ENCODE results near the gene MISFA. TPM values are rescaled to one million over a fixed set of nuclear protein-coding genes. Genes with fewer than 3 reads are reported as not detected.

Gene MISFA
- total RNA-seq, 4 donors from 2014 or later, result 4.5 to 14.1 (median 4.5) TPM; not detected in 1

GRCh38 chr11:18612394-18612793 lies 12.8 kb downstream of the MISFA start:
- intact Hi-C loops (cut with DNase I; ENCODE audit: low total_unique reads) (no loop called here), in situ Hi-C loops (cut with MboI; ENCODE audit: low sequenced_read_pairs in 4 of 4) (no loop called here)
- DNase-seq (no peak), ATAC-seq (no peak)
- Histone ChIP-seq H3K36me3 (peaks cover 0 to 59% of the 10 kb centered on the region in 2 donors), H3K4me3 (no peak overlapping the region), H3K9me3 (no peaks in the 10 kb centered on the region), H3K27ac (no peak overlapping the region), H3K27me3 (no peaks in the 10 kb centered on the region), H3K4me1 (no peaks in the 10 kb centered on the region)
- TF ChIP-seq CTCF (IDR thresholded peaks at IDR 0.05 in 4 of 5, conservative IDR thresholded peaks at IDR 0.05 in 1 of 5), result no peak
- TF ChIP-seq POLR2A (IDR thresholded peaks at IDR 0.05), result no peak

- in situ Hi-C loops (cut with MboI; ENCODE audit: low sequenced_read_pairs in 4 of 4), result no loop called here
- Histone ChIP-seq H3K4me3 (no peak overlapping the region), H3K4me1 (peaks cover 14 to 18% of the 10 kb centered on the region in 2 donors), H3K27ac (no peak overlapping the region), H3K9me3 (no peaks in the 10 kb centered on the region), H3K36me3 (peaks cover 0 to 45% of the 10 kb centered on the region in 2 donors), H3K27me3 (no peaks in the 10 kb centered on the region)
- TF ChIP-seq CTCF (IDR thresholded peaks at IDR 0.05 in 4 of 5, conservative IDR thresholded peaks at IDR 0.05 in 1 of 5) (no peak), POLR2A (IDR thresholded peaks at IDR 0.05) (no peak)
- DNase-seq (no peak), ATAC-seq (no peak)
- intact Hi-C loops (cut with DNase I; ENCODE audit: low total_unique reads), result no loop called here
Measured at GRCh38 chr11:18614667-18615066, 15.1 kb downstream of the MISFA start.

GRCh38 chr11:18615628-18616392 lies 16.2 kb downstream of the MISFA start:
- ATAC-seq (no peak), DNase-seq (no peak)
- Histone ChIP-seq H3K27me3 (no peaks in the 10 kb centered on the region), H3K36me3 (peaks cover 0 to 34% of the 10 kb centered on the region in 2 donors), H3K9me3 (no peaks in the 10 kb centered on the region), H3K27ac (no peak overlapping the region), H3K4me1 (peaks cover 14 to 18% of the 10 kb centered on the region in 2 donors), H3K4me3 (no peak overlapping the region)
- TF ChIP-seq CTCF (IDR thresholded peaks at IDR 0.05 in 4 of 5, conservative IDR thresholded peaks at IDR 0.05 in 1 of 5) (no peak), POLR2A (IDR thresholded peaks at IDR 0.05) (no peak)
- in situ Hi-C loops (cut with MboI; ENCODE audit: low sequenced_read_pairs in 4 of 4) (no loop called here), intact Hi-C loops (cut with DNase I; ENCODE audit: low total_unique reads) (no loop called here)

GRCh38 chr11:18617688-18618341 lies 18.2 kb downstream of the MISFA start:
- Histone ChIP-seq H3K9me3 (no peaks in the 10 kb centered on the region), H3K36me3 (peaks cover 0 to 20% of the 10 kb centered on the region in 2 donors), H3K27me3 (no peaks in the 10 kb centered on the region), H3K4me3 (no peak overlapping the region), H3K4me1 (peaks cover 14 to 18% of the 10 kb centered on the region in 2 donors), H3K27ac (peak overlapping the region in 1 of 4 donors; percentile 7)
- DNase-seq (no peak), ATAC-seq (no peak)
- no peak for TF ChIP-seq CTCF (IDR thresholded peaks at IDR 0.05 in 4 of 5, conservative IDR thresholded peaks at IDR 0.05 in 1 of 5)
- TF ChIP-seq POLR2A (IDR thresholded peaks at IDR 0.05), result no peak
- intact Hi-C loops (cut with DNase I; ENCODE audit: low total_unique reads) (no loop called here), in situ Hi-C loops (cut with MboI; ENCODE audit: low sequenced_read_pairs in 4 of 4) (no loop called here)

Measured in gastrocnemius medialis (tissue), 4 donors.